ENCODE measurements around the gene APC.
"Not testable (repeated sequence)": the region's sequence is repeated elsewhere in the genome, so short reads cannot be mapped to it uniquely, and the experiment has no call there.

APC gene

GRCh38 chr5:112787896-112788295, 50.2 kb downstream of the APC start:
- no peak for DNase-seq

- DNase-seq = no peak
Observed at GRCh38 chr5:112793201-112793600, 55.5 kb downstream of the APC start.

DNA sequence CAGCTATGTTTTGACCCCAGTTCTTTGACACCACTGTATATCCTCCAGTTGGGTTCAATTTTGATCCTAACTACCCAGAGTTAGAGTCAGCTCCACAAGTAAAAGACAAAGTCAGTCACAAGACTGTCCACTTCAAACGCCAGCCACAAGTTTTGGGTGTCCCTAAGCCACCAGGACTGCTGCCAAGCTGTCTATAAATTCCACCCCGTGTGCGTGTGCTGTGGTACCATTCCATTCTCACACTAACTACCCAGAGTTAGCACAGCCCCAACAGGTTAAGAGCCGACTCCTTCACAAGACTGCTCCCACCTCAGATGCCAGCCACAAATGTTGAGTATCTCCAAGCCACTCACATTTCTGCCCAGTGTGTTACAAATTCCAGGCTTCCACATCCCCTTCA, 56.7 kb downstream of the APC start:
- DNase-seq = no peak

DNA sequence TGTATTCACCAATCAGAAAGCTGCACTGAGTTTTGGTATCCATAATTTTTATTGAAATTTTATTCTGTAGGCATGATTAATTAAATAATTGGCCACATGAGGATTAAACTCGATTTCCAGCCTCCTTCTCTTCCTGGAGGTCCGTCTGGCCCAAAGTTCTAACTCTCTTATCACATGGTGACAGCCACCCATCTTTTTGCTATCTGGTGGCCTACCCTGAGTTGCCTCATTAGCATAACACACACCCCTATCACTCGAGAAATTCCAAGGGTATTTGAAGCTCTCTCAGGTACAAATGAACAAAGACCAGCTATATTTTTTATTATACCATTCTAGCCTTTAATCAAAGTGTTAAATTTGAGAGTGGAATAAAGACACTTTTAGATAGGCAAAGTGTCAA, 57.7 kb downstream of the APC start:
- no peak for DNase-seq

- DNase-seq = no peak
Observed at GRCh38 chr5:112795944-112796678, 58.4 kb downstream of the APC start.

- DNase-seq = no peak
Observed at GRCh38 chr5:112799661-112800060, 62.0 kb downstream of the APC start.

GRCh38 chr5:112800891-112801290, 63.2 kb downstream of the APC start:
- DNase-seq = no peak

GRCh38 chr5:112811023-112811422, 73.3 kb downstream of the APC start:
- no peak for DNase-seq

DNA sequence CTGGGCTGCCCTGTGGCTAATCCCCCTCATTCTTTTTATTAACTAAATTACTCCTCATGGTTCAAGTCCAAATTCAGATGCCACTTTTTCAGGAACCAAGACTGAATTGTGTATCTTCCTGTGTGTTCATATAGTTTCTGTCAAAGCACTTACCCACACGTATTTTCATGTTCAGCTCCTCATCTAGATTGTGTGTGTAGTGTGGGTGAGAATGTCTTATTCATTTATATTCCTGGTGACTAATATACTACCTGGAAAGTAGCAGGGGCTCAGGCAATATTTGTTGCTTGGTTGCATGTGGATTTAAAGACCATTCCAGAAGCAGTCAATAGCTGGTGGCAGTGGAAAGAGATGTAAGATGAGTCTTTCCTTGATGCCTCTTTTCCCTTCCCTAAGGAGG, 74.9 kb downstream of the APC start:
- no peak for DNase-seq

DNA sequence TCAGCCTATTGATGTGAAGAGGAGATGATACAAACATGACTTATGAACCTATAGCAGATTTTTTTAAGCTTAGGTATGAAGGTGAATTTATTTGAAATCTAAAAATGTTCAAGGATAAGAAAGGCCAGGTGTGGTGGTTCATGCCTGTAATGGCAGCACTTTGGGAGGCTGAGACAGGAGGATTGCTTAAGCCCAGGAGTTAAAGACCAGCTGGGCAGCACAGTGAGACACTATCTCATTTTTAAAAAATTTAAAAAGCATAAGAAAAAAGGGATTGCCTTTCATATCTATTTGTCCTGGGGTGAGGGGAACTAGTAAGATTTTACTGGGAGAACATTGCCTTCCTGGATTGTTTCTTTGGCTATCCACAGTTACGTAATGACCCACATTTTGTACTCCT, 82.6 kb downstream of the APC start:
- no peak for DNase-seq

DNA sequence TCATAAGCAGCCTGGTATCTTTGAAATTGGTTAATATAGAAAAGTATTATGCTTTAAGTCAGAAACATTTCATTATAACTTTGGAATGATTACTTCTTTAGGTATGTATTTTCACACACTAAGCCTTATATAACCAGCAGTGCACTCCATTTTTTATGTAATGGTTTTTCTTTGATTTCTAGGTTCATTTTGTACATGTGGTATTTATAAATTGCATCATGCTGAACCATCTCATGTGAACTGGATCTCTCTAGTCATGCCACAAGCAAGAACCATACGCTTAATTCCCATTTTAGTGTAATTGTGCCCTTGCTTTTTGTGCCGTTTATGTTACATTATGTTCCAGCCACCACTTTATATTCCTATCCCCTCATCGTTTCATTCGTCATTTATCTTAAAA, 84.8 kb downstream of the APC start:
- DNase-seq = no peak

DNA sequence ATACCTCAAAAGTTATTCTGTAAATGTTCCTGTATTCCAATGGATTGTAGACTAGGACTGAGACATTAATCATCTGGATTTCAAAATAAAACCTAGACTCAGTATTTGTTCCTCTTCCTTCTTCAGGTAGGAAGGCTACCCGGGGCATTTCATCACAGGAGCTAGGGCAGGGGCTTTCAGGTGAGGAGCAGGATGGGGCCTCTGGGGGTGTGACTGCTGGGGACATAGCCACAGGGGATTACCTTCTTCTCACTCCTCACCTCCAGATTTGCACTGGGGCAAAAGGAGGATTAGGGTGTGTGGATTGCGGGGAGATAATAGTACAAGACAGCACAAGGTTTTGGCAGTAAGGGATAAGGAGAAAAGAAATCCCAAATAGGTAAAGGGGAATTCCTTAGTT, 85.5 kb downstream of the APC start:
- DNase-seq = no peak

DNA sequence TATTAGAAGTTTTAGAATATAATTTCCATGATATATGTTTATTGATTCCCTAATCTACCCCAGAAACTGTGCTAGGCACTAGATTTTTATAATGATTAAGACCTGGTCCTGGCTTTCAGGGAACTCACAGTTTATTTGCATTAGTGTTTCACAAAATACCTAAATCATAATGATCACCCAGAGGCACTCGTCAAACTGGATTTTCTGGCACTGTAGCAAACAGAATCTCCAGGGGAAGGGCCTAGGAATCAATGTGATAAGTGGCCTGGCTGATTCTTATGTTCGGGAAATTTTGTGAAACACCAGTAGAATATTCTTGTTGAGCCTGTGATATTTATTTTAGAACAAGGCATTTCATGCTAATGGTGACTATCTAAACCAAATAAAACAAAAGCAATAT, 86.0 kb downstream of the APC start:
- no peak for DNase-seq

- DNase-seq = no peak
Observed at GRCh38 chr5:112824197-112824596, 86.5 kb downstream of the APC start.

DNA sequence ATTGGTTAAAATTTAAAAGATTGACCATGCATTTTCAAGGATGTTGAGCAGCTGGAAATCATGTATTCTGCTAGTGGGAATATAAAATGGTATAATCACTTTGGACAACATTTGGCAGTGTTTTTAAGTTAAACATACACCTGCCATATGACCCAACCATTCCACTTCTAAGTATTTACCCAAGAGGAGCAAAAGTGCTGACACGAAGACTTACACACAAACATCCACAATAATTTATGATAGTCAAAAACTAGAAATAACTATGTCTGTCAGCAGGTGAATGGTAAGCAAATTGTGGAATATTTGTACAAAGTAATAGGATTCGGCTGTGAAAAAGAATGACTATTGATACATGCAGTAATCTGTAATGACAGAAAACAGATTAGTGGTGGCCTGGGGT, 92.7 kb downstream of the APC start:
- DNase-seq = no peak

DNA sequence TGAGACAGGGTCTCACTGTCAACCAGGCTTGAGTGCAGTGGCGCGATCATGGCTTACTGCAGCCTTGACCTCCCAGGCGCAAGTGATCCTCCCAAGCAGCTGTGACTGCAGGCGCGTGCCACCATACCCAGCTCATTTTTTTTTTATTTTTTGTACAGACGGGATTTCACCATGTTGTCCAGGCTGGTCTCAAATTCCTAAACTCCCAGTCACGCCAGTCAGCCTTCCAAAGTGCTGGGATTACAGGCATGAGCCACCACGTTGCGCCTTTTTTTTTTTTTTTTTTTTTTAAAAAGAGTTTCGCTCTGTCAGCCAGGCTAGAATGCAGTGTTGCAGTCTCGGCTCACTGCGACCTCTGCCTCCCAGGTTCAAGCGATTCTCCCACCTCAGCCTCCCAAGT, 96.3 kb downstream of the APC start:
- no peak for DNase-seq

DNA sequence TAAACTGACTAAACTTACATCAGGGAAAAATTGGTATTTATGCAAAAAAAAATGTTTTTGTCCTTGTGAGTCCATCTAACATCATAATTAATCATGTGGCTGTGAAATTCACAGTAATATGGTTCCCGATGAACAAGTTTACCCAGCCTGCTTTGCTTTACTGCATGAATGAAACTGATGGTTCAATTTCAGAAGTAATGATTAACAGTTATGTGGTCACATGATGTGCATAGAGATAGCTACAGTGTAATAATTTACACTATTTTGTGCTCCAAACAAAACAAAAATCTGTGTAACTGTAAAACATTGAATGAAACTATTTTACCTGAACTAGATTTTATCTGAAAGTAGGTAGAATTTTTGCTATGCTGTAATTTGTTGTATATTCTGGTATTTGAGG, 106.8 kb downstream of the APC start:
- no peak for DNase-seq

DNA sequence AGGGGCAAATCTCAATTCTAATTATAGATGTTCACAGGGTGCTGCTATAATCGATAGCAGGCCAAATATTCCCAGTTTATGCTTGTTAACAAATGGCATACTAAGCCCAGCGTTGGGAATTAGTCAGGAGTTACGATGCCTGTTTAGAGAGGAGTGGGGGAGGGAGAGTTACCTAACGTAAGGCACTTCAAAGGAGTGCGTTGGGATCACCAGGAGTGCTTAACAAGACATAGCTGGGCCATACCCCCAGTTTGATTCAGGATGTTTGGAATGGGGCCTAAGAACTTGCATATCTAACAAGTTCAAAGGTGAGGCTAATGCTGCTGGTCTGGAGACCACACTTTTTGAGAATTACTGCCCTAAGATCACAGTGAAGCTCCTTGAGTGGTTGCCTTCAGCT, 108.9 kb downstream of the APC start:
- no peak for DNase-seq

DNA sequence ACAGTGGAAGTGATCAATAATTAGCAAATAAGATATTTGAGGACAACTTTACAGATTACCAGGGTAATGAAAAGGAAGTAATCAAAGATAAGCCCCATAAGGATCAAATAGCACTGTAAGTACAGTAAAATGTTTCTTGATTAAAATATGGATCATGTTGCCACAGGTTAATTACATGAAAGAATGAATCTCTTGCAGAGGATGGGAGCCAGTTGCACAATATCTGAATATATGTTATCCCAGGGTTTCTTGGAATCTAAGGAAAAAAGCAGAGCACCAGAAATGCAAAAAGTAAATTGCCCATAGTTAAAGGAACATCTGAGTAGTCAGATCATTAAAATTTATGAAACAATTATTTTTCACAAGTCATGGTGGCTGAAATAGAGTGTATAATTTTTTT, 109.6 kb downstream of the APC start:
- no peak for DNase-seq

DNA sequence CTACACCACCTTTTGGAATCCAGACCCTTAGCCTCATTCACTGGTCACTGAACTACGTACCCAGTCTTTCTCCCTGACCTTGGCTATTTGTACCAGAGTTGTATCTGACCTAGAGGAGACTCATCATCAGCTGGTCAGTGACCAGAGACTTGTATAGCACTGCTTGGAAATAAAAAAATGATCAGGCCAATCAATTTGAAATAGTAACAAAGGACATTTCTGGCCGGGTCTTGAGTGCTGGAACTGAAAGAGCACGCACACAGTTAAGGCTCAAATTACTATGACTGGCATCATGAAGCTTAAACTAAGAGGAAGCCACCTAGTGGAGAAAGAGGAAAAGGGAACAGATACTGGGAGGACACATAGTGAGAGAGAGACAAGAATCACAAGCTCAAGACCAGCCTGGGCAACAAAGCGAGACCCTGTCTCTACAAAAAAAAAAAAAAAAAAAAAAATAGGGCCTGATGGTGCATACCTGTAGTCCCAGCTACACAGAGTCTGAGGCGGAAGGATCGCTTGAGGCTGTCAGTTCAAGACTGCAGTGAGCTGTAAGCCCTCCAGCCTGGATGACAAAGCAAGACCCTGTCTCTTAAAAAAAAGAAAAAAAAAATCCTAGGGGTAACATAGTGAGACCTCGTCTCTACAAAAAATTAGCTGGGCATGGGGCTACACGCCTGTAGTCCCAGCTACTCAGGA, 110.6 kb downstream of the APC start:
- DNase-seq = no peak

DNA sequence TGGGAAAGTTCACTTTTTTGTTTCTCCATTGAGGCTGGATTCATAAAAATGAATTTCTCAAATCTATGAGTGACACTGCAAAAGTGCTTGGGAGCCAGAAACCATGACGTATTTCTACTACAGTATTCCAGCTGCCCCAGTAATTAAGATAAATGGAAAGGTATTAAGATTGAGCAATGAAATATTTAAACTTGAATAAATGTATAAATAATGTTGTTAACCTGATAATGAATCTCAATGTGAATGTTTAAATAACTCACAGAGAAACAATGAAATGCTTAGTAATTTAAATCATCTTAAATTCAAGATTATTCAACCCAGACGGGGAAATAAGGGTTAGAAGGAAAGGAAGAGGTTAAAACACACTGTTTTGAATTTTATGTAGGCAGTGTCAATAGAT, 112.2 kb downstream of the APC start:
- DNase-seq = no peak

- no peak for DNase-seq
Observed at GRCh38 chr5:112854651-112855050, 117.0 kb downstream of the APC start.

DNA sequence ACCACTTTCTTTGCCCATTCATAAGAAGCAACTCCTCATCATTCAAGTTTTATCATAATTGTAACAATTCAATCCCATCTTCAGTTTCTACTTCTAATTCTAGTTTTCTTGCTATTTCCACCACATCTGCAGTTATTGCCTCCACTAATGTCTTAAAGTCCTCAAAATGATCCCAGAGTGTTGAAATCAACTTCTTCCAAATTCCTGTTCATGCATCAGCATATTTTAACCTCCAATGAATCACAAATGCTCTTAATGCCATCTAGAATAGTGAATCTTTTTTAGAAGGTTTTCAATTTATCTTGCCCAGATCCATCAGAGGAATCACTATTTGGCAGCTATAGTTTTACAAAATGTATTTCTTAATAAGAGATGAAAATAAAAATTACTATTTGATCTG, 120.2 kb downstream of the APC start:
- DNase-seq = no peak

DNA sequence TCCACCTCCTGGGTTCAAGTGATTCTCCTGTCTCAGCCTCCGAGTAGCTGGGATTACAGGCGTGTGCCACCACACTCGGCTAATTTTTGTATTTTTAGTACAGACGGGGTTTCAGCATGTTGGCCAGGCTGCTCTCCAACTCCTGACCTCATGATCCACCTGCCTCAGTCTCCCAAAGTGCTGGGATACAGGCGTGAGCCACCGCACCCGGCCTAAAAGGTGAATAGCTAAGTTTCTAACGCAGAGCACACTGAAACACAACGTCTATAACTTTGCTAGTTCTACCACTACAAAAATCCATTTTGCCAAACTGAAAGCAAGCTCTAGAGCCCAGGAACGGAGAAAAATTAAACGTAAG, 122.9 kb downstream of the APC start:
- not testable (repeated sequence) for DNase-seq
